Chondrocyte (in vitro differentiated cells): ENCODE data around the gene CA12. TPM values are rescaled to one million over a fixed set of nuclear protein-coding genes. Genes with fewer than 3 reads are reported as not detected.

Experiments used
- DNase-seq: peaks from one replicate; pipeline ENCODE4 v3.0.0; 2021; ENCODE audit warnings: mixed read lengths, low spot score
- H3K27ac Mint-ChIP-seq: one replicate; pipeline ENCODE4 v1.8.0; 2021; ENCODE audit warnings: mild to moderate bottlenecking, moderate library complexity, mixed read lengths; ENCODE audit not compliant: unreplicated experiment
- H3K27me3 Mint-ChIP-seq: 2 replicates; pipeline ENCODE4 v1.8.0; 2021; ENCODE audit warnings: low read depth, mixed read lengths
- H3K36me3 Mint-ChIP-seq: 2 replicates; pipeline ENCODE4 v1.8.0; 2021; ENCODE audit warnings: low read depth, mixed read lengths
- H3K4me1 Mint-ChIP-seq: 2 replicates; pipeline ENCODE4 v1.8.0; 2021; ENCODE audit warnings: low read depth, mild to moderate bottlenecking, mixed read lengths
- H3K4me3 Mint-ChIP-seq: one replicate; pipeline ENCODE4 v1.8.0; 2021; ENCODE audit warnings: mild to moderate bottlenecking, moderate library complexity, mixed read lengths; ENCODE audit not compliant: unreplicated experiment
- H3K9me3 Mint-ChIP-seq: 2 replicates; pipeline ENCODE4 v1.8.0; 2021; ENCODE audit warnings: low read depth, mixed read lengths
- total RNA-seq: library from RNA; stranded (reverse); gene quantifications from 3 replicates; pipeline ENCODE4 v1.2.1, GENCODE V29; 2021
- TF ChIP-seq, protein P1 (sequence below): fragments of 200-600 bp; sonication (generic); IDR thresholded peaks from 2 replicates; pipeline ENCODE4 v1.5.0; 2021; ENCODE audit warnings: antibody characterized with exemption, mild to moderate bottlenecking, moderate library complexity

The CA12 gene
- total RNA-seq, 1 donor from 2014 or later: 6.9 TPM

DNA sequence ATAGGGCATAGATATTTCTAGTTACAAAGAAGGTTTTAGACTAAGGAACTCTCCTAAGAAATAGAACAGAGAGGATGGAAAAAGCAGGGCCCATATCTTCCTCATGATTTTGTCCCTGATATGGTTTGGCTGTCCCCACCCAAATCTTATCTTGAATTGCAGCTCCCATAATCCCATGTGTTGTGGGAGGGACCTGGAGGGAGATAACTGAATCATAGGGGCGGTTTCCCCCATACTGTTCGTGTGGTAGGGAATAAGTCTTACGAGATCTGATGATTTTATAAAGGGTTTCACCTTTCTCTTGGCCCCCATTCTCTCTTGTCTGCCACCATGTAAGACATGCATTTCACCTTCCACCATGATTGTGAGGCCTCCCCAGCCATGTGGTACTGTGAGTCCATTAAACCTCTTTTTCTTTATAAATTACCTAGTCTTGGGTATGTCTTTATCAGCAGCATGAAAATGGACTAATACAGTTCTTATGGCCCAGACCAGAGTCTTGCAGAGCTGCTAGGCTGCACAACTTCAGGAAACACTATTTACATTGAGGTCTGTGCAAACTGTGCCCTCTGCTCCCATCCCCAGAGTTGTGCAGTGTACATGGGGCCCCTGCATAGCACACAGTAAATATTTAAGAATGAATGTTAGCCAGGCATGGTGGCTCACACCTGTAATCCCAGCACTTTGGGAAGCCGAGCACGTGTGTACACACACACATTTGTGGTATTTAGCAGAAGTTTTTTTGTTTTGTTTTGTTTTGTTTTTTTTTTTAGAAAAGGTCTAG is 20.3 kb upstream of the CA12 start:
- no peak overlapping the region for H3K27ac Mint-ChIP-seq
- no peaks in the 10 kb centered on the region for H3K27me3 Mint-ChIP-seq
- peaks cover 34% of the 10 kb centered on the region for H3K4me1 Mint-ChIP-seq
- H3K9me3 Mint-ChIP-seq: no peaks in the 10 kb centered on the region
- no peak overlapping the region for H3K4me3 Mint-ChIP-seq
- TF ChIP-seq, protein P1, sequence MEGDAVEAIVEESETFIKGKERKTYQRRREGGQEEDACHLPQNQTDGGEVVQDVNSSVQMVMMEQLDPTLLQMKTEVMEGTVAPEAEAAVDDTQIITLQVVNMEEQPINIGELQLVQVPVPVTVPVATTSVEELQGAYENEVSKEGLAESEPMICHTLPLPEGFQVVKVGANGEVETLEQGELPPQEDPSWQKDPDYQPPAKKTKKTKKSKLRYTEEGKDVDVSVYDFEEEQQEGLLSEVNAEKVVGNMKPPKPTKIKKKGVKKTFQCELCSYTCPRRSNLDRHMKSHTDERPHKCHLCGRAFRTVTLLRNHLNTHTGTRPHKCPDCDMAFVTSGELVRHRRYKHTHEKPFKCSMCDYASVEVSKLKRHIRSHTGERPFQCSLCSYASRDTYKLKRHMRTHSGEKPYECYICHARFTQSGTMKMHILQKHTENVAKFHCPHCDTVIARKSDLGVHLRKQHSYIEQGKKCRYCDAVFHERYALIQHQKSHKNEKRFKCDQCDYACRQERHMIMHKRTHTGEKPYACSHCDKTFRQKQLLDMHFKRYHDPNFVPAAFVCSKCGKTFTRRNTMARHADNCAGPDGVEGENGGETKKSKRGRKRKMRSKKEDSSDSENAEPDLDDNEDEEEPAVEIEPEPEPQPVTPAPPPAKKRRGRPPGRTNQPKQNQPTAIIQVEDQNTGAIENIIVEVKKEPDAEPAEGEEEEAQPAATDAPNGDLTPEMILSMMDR: no peak
- DNase-seq: no peak
- no peaks in the 10 kb centered on the region for H3K36me3 Mint-ChIP-seq

DNA sequence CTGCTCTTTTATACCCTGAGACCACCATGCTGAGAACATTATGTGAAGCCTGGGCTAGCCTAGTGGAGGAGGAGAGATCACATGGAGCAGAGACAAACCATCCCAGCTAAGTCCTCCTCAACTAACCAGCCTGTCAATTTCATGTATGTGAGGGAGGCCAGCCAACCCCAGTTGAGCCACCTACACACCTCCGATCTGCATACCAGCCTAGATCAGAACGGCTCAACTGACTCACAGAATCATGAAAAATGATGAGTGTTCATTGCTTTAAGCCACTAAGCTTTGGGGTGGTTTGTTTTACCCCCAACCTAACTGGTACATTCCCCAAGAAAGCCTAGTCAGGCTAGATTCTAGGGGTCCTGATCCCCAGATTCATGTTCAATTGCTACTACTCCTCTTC is 19.4 kb upstream of the CA12 start:
- Mint-ChIP-seq H3K27me3 (no peaks in the 10 kb centered on the region), H3K4me1 (peaks cover 34% of the 10 kb centered on the region)

DNA sequence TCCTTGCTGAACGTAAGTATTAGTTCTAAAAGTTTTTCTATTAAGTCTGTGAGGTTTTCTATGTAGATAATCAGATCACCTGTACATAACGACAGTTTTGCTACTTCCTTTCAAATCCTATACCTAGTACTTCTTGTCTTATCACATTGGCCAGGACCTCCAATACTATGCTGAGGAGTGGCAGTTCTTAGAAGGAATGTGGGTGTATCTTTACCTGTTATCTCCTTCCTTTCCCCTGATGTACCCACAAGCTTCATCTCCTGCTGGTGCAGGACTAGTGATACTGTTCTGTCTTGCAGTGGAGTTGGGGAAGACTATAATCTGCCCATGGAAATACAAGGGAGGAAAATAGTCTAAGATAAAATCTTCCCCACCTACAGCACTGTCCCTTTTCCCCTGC is 16.8 kb upstream of the CA12 start:
- TF ChIP-seq, protein P1: no peak
- Mint-ChIP-seq H3K4me3 (no peak overlapping the region), H3K36me3 (no peaks in the 10 kb centered on the region), H3K4me1 (peaks cover 25% of the 10 kb centered on the region), H3K27me3 (no peaks in the 10 kb centered on the region), H3K9me3 (no peaks in the 10 kb centered on the region), H3K27ac (no peak overlapping the region)
- no peak for DNase-seq

More for the DNA sequence above, 19.4 kb upstream of the CA12 start:
- Mint-ChIP-seq H3K36me3 (no peaks in the 10 kb centered on the region), H3K4me3 (no peak overlapping the region), H3K27ac (no peak overlapping the region), H3K9me3 (no peaks in the 10 kb centered on the region)
- no peak for DNase-seq
- TF ChIP-seq, protein P1: no peak

DNA sequence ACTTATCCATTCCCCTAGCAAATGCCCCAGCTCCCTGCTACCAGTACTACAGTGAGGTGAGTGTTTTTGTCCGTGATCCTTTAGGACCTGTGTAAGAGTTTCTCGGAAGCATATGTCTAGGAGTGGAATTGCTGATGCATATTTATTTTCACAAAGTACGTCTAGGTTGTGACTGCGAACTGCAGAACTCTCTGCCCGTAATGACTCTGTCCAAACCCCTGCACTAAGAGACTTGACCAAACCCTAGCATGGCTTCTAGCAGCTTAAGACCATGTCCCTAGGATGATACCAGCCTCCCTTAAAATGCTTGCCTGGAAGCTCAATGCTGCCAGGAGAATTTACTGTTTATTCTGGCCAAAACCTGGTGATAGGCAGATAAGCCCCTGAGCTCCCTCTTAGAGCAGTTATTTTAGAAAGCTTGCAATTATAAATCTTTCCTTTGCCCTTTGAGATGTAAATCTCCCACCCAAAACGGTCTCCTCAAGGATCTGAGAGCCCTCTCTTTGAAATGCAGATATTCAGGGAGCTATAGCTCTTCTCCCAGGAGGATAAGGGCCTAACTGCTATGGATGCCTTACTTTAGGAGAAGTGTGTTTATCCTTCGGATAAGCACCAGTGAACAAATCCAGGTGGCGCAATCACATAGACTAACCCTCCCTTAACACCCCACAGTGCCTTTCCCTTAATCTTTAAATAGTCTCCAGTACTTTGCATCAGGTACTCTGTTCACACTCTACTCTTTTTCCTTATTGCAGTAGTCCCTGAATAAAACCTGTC is 14.7 kb upstream of the CA12 start:
- Mint-ChIP-seq H3K4me3 (no peak overlapping the region), H3K27ac (no peak overlapping the region), H3K4me1 (peaks cover 17% of the 10 kb centered on the region), H3K27me3 (no peaks in the 10 kb centered on the region), H3K36me3 (no peaks in the 10 kb centered on the region), H3K9me3 (no peaks in the 10 kb centered on the region)
- DNase-seq: no peak
- TF ChIP-seq, protein P1: no peak

DNA sequence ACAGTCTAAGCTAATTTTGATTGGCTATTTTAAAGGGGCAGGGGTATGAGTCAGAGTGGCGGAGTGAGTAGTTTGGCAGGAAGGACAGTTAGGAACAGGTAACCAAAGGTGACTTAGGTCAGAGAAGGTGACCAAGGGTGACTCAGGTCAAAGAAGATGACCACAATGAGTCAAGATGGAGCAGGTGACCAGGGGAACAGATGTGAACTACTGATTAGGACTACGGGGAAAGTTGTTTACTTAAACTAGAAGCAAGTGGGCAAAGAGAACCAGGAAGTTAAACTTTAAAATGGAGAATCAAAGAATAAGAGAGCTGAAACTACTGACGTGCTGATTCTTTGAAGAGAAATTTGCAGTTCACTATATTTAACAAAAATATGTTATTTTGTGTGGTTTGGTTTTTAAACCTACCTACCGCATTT is 14.1 kb upstream of the CA12 start:
- Mint-ChIP-seq H3K9me3 (no peaks in the 10 kb centered on the region), H3K36me3 (no peaks in the 10 kb centered on the region), H3K4me3 (no peak overlapping the region), H3K27ac (no peak overlapping the region), H3K4me1 (peaks cover 12% of the 10 kb centered on the region), H3K27me3 (no peaks in the 10 kb centered on the region)
- DNase-seq: no peak
- TF ChIP-seq, protein P1: no peak
